Lung (tissue), 12 donors: ENCODE results near the gene WNK2. TPM values are rescaled to one million over a fixed set of nuclear protein-coding genes. Genes with fewer than 3 reads are reported as not detected.

Experiments
- ATAC-seq: fragments of 200-7000 bp; cut with Tn5 transposase; one replicate; pipeline ENCODE4 v1.9.1; 2020; ENCODE audit warnings: moderate number of reproducible peaks; ENCODE audit not compliant: insufficient read depth, low FRiP score
- DNase-seq, 3 donors: peaks; one replicate each; pipeline ENCODE4 v3.0.0-alpha.2; 2013 to 2017
- H3K27ac ChIP-seq, 2 donors: one replicate each; pipeline ENCODE4 v1.5.1; 2013; ENCODE audit warnings: mild to moderate bottlenecking in 2 of 2, moderate library complexity in 2 of 2, control low read depth in 1 of 2, inconsistent platforms in 1 of 2, low read depth in 1 of 2, low read length in 1 of 2
- H3K27me3 ChIP-seq, 3 donors: one replicate each; pipeline ENCODE4 v1.5.1; 2013; ENCODE audit warnings: low read length in 2 of 3; ENCODE audit not compliant: control insufficient read depth in 3 of 3, insufficient read depth in 3 of 3
- H3K36me3 ChIP-seq, 4 donors: one replicate each; pipeline ENCODE4 v1.5.1; 2013; ENCODE audit warnings: low read length in 4 of 4, mild to moderate bottlenecking in 1 of 4, moderate library complexity in 1 of 4; ENCODE audit not compliant: control insufficient read depth in 4 of 4, insufficient read depth in 4 of 4
- H3K4me1 ChIP-seq, 5 donors: one replicate each; pipeline ENCODE4 v1.5.1; 2013; ENCODE audit warnings: low read length in 5 of 5, mild to moderate bottlenecking in 2 of 5, moderate library complexity in 1 of 5; ENCODE audit not compliant: control insufficient read depth in 5 of 5, insufficient read depth in 5 of 5
- H3K4me3 ChIP-seq: one replicate; pipeline ENCODE4 v1.5.1; 2013; ENCODE audit warnings: mild to moderate bottlenecking, control low read depth, moderate library complexity
- H3K9ac ChIP-seq, 2 donors: one replicate each; pipeline ENCODE4 v1.5.1; 2013; ENCODE audit warnings: low read length in 2 of 2, control low read depth in 1 of 2; ENCODE audit not compliant: insufficient read depth in 1 of 2
- H3K9me3 ChIP-seq, 4 donors: one replicate each; pipeline ENCODE4 v1.5.1; 2013; ENCODE audit warnings: low read length in 3 of 4, mild to moderate bottlenecking in 1 of 4, moderate library complexity in 1 of 4; ENCODE audit not compliant: control insufficient read depth in 4 of 4, insufficient read depth in 3 of 4
- WGBS, 2 donors: extraction: QIAGEN DNeasy Blood & Tissue Kit; methylation state at CpG; one replicate each; pipeline ENCODE4 v1.1.7; 2013; 5-methylcytosine and 5-hydroxymethylcytosine counted together
- polyA plus RNA-seq, 2 donors: library from polyadenylated mRNA; stranded (reverse); fragments of 200-250 nt; gene quantifications; one replicate each; pipeline ENCODE4 v1.2.1, GENCODE V29; 2013
- total RNA-seq, 2 donors: library from RNA; depleted of rRNA in 1 of 2; stranded (reverse); fragments of >200 nt in 1 of 2; gene quantifications; one replicate each; pipeline ENCODE4 v1.2.1, GENCODE V29; 2014 to 2021
- TF ChIP-seq, protein P1 (sequence below): IDR thresholded peaks from 2 replicates; pipeline ENCODE4 v1.5.1; 2012; ENCODE audit warnings: mild to moderate bottlenecking; ENCODE audit errors: control extremely low read depth, extremely low read depth
- donor health status: control.
- donor health status: control.
- donor health status: Bipolar disorder and iron deficiency.
- donor health status: healthy.
- donor health status: DM: yes; HTN: yes; CAD: no.

Gene WNK2
- total and polyA plus RNA-seq, 4 donors = 1.00 to 8.5 (median 2.9) TPM

DNA sequence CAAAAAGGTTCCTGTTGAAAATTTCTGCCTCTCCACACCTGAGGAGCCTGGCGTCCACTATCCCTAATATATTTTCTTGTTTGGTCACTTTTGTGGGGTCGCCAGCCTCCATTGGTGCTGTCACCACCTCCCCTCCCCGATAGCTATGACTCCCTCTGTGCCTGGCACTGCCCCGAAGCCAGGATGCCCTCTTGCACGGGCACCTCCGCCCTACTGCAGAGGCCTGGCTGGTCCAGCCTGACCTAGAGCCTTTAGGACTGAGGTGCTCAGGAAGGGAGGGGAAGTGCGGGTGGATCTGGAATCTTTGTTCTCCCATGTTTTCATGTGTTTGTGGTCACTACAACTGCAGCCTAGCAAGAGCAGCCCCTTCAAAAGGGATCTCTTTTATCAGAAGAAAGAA lies 62.6 kb downstream of the WNK2 start:
- H3K9me3 ChIP-seq = peaks cover 0 to 1% (median 0%) of the 10 kb centered on the region in 4 donors
- DNase-seq (no peak), ATAC-seq (no peak)
- 92 to 93% methylated on average over 7 of the region's 7 CpGs for WGBS, 2 donors
- no peaks in the 10 kb centered on the region for H3K4me1 ChIP-seq
- no peak overlapping the region for H3K27ac ChIP-seq
- no peak overlapping the region for H3K9ac ChIP-seq
- TF ChIP-seq, protein P1, sequence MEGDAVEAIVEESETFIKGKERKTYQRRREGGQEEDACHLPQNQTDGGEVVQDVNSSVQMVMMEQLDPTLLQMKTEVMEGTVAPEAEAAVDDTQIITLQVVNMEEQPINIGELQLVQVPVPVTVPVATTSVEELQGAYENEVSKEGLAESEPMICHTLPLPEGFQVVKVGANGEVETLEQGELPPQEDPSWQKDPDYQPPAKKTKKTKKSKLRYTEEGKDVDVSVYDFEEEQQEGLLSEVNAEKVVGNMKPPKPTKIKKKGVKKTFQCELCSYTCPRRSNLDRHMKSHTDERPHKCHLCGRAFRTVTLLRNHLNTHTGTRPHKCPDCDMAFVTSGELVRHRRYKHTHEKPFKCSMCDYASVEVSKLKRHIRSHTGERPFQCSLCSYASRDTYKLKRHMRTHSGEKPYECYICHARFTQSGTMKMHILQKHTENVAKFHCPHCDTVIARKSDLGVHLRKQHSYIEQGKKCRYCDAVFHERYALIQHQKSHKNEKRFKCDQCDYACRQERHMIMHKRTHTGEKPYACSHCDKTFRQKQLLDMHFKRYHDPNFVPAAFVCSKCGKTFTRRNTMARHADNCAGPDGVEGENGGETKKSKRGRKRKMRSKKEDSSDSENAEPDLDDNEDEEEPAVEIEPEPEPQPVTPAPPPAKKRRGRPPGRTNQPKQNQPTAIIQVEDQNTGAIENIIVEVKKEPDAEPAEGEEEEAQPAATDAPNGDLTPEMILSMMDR = no peak
- no peaks in the 10 kb centered on the region for H3K27me3 ChIP-seq
- no peaks in the 10 kb centered on the region for H3K36me3 ChIP-seq
- no peak overlapping the region for H3K4me3 ChIP-seq

DNA sequence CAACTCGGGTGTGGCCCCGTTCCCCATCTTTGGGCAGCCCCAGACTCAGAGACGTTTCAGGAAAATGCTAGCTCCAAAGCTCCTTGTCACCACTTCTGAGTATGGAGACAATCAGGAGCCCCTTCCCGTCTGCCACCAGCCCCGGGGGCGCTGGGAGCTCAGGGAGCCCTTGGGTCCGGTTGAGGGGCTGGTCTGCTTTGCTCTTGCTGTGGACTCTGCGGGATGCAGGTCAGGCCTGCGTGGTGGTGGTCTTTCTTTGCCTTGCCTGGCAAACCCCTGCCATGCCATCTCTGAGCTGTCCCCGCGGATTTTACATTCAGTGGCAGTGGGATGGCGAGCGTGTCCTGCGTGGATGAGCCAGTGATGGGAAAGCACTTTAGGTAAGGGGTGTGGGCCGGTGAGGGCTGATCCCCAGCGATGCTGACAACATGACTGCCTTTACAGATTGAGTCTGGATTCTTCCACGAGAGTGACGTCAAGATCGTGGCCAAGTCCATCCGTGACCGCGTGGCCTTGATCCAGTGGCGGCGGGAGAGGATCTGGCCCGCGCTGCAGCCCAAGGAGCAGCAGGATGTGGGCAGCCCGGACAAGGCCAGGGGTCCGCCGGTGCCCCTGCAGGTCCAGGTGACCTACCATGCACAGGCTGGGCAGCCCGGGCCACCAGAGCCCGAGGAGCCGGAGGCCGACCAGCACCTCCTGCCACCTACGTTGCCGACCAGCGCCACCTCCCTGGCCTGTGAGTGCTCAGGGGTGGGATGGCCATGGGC lies 63.3 kb downstream of the WNK2 start:
- DNase-seq (no peak), ATAC-seq (no peak)
- Histone ChIP-seq H3K4me1 (no peaks in the 10 kb centered on the region), H3K27ac (no peak overlapping the region), H3K9ac (no peak overlapping the region), H3K4me3 (no peak overlapping the region), H3K36me3 (no peaks in the 10 kb centered on the region), H3K27me3 (no peaks in the 10 kb centered on the region), H3K9me3 (no peaks in the 10 kb centered on the region)
- TF ChIP-seq, protein P1 = no peak
- WGBS, 2 donors = 96 to 98% methylated on average over 36 of the region's 36 CpGs

DNA sequence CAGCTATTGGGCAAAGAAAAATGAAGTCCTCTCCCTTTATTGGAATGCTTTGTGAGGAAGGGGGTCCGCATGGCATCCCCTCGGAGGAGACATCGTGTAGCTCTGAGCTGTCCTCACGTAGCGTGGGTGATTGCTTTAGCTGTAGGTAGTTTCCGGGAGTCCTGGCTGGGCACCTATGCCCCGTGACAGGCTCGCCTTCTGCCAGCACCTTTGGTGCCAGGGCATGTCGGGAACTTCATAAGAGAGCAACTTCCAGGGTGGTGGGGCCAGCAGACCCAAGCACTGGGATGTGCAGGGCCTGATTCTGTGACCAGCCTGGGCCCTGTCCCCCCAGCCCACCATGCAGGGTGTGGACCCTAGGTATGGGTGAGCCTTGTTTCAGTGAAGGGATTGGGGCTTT lies 64.0 kb downstream of the WNK2 start:
- TF ChIP-seq, protein P1 = no peak
- H3K9me3 ChIP-seq = no peaks in the 10 kb centered on the region
- ATAC-seq (no peak), DNase-seq (no peak)
- H3K4me1 ChIP-seq = no peaks in the 10 kb centered on the region
- 83 to 87% methylated on average over 9 of the region's 9 CpGs for WGBS, 2 donors
- H3K27ac ChIP-seq = no peak overlapping the region
- no peak overlapping the region for H3K4me3 ChIP-seq
- H3K9ac ChIP-seq = no peak overlapping the region
- H3K27me3 ChIP-seq = no peaks in the 10 kb centered on the region
- H3K36me3 ChIP-seq = no peaks in the 10 kb centered on the region
